Panc1 (cell line): Measurements from ENCODE around the gene NPLOC4. TPM values are rescaled to one million over a fixed set of nuclear protein-coding genes. Genes with fewer than 3 reads are reported as not detected.

Source experiments
- ATAC-seq: fragments of 200-7000 bp; cut with Tn5 transposase; 2 replicates; pipeline ENCODE4 v1.9.1; 2020; ENCODE audit warnings: mild to moderate bottlenecking, moderate library complexity
- BruUV-seq: library from RNA; stranded (reverse); fragments of 400-500 nt; replicated peaks from 2 replicates; lab custom pipeline; 2021; lab: Mats Ljungman, UMichigan
- CTCF ChIA-PET: fragments of 300-600 bp; sonication (Branson Sonifier 250); formaldehyde crosslinking; loops from one replicate; lab custom pipeline; 2022; ENCODE audit warnings: antibody characterized with exemption; lab: Charles Lee
- POLR2A ChIA-PET: fragments of 300-600 bp; sonication (Branson Sonifier 250); formaldehyde crosslinking; loops from one replicate; lab custom pipeline; 2022; ENCODE audit warnings: antibody characterized with exemption; lab: Charles Lee
- DNase-seq: peaks from one replicate; pipeline ENCODE4 v3.0.0-alpha.2; 2010; ENCODE audit warnings: low read depth, low spot score
- H3K27ac ChIP-seq: 2 replicates; pipeline ENCODE4 v1.5.1; 2011; ENCODE audit warnings: mild to moderate bottlenecking, low read length, inconsistent platforms
- H3K27me3 ChIP-seq: fragments of 200-500 bp; sonication (Bioruptor generic); 2 replicates; pipeline ENCODE4 v1.6.0; 2014; ENCODE audit warnings: low read length, inconsistent platforms; ENCODE audit not compliant: control insufficient read depth, insufficient read depth
- H3K36me3 ChIP-seq: fragments of 200-500 bp; sonication (Bioruptor generic); 2 replicates; pipeline ENCODE4 v1.5.1; 2014; ENCODE audit warnings: inconsistent platforms, mild to moderate bottlenecking, low read length, moderate library complexity; ENCODE audit not compliant: control insufficient read depth, insufficient read depth
- H3K4me1 ChIP-seq: 2 replicates; pipeline ENCODE4 v1.5.1; 2011; ENCODE audit warnings: inconsistent platforms, mild to moderate bottlenecking, low read length, moderate library complexity; ENCODE audit not compliant: control insufficient read depth, insufficient read depth
- H3K4me3 ChIP-seq, 2 experiments: 2 replicates each; pipeline ENCODE4 v1.5.1; 2011 to 2012; ENCODE audit warnings: low read depth in 2 of 2, low read length in 2 of 2, mild to moderate bottlenecking in 2 of 2, inconsistent platforms in 1 of 2, moderate library complexity in 1 of 2
- H3K9me3 ChIP-seq: fragments of 200-500 bp; sonication (Bioruptor generic); 2 replicates; pipeline ENCODE4 v1.5.1; 2014; ENCODE audit warnings: low read depth, mild to moderate bottlenecking, inconsistent platforms, low read length, moderate library complexity; ENCODE audit not compliant: control insufficient read depth, insufficient read depth
- POLR2AphosphoS5 ChIP-seq: IDR thresholded peaks from 2 replicates; pipeline ENCODE4 v1.6.1; 2012; ENCODE audit warnings: mild to moderate bottlenecking, low read depth, low read length, moderate library complexity
- REST ChIP-seq, 2 experiments: IDR thresholded peaks; 2 replicates each; pipeline ENCODE4 v1.6.1; 2011 to 2012; ENCODE audit warnings: low read depth in 2 of 2, control low read depth in 1 of 2, low read length in 1 of 2, mild to moderate bottlenecking in 1 of 2, moderate library complexity in 1 of 2; ENCODE audit not compliant: insufficient read depth in 1 of 2
- SIN3A ChIP-seq: IDR thresholded peaks from 2 replicates; pipeline ENCODE4 v1.6.1; 2012; ENCODE audit warnings: low read depth, mild to moderate bottlenecking, low read length, moderate library complexity, borderline replicate concordance; ENCODE audit not compliant: insufficient read depth
- TCF7L2 ChIP-seq: IDR thresholded peaks from 2 replicates; pipeline ENCODE4 v1.6.1; 2011; ENCODE audit warnings: mild to moderate bottlenecking, low read depth, low read length, inconsistent platforms
- in situ Hi-C: cut with HindIII; loops from 2 replicates; pipeline ENCODE4 v1.10.0; 2016; ENCODE audit warnings: low sequenced_read_pairs, low pct_unique_long_range_greater_than_20kb
- intact Hi-C: fragments of 100-400 bp; cut with micrococcal nuclease; formaldehyde crosslinking; loops from one replicate; pipeline ENCODE4 v1.10.0; 2022; ENCODE audit not compliant: unreplicated experiment
- total RNA-seq: library from RNA; stranded (reverse); gene quantifications from one replicate; pipeline ENCODE4 v1.2.1, GENCODE V29; 2021; ENCODE audit not compliant: unreplicated experiment
- TF ChIP-seq, protein P1 (sequence below): fragments of 450-650 bp; IDR thresholded peaks from 2 replicates; pipeline ENCODE4 v1.5.1; 2017; ENCODE audit warnings: mild to moderate bottlenecking

NPLOC4 gene
- total RNA-seq, 1 experiment from 2014 or later, result 246 TPM

DNA sequence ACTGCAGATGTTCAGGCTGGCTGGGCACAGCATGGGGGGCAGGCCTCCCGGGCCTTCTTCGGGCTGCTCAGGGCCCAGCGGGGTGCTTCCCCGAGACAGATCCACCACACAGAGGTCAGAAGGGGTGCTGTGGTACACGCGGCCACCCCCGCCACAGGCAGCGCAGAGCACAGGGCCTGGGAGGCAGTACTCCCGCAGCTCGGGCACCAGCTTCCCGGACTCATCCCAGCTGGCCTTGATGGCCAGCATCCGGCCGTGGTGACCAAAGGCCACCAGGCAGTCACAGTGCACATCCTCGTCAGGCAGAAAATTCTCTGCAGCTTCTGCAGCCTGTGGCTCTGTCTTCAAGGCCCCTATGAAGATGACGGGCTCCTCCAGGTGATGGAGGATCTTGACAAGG lies 86.6 kb downstream of the NPLOC4 start:
- peak overlapping the region; percentile 84 to 91 for H3K4me3 ChIP-seq
- peak overlapping the region; percentile 100 for H3K27ac ChIP-seq
- BruUV-seq, result no TSS peak
- TF ChIP-seq TCF7L2 (no peak), POLR2AphosphoS5 (no peak), SIN3A (no peak), REST (IDR thresholded peaks at IDR 0.05; ENCODE audit: insufficient read depth in 1 of 2, low read depth in 2 of 2, low read length in 1 of 2) (no peak)
- TF ChIP-seq, protein P1, sequence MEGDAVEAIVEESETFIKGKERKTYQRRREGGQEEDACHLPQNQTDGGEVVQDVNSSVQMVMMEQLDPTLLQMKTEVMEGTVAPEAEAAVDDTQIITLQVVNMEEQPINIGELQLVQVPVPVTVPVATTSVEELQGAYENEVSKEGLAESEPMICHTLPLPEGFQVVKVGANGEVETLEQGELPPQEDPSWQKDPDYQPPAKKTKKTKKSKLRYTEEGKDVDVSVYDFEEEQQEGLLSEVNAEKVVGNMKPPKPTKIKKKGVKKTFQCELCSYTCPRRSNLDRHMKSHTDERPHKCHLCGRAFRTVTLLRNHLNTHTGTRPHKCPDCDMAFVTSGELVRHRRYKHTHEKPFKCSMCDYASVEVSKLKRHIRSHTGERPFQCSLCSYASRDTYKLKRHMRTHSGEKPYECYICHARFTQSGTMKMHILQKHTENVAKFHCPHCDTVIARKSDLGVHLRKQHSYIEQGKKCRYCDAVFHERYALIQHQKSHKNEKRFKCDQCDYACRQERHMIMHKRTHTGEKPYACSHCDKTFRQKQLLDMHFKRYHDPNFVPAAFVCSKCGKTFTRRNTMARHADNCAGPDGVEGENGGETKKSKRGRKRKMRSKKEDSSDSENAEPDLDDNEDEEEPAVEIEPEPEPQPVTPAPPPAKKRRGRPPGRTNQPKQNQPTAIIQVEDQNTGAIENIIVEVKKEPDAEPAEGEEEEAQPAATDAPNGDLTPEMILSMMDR, result no peak
- CTCF ChIA-PET, result no interaction called here
- intact Hi-C loops, result no loop called here
- in situ Hi-C loops, result no loop called here
- no peak for DNase-seq
- H3K4me1 ChIP-seq, result peaks cover 51% of the 10 kb centered on the region
- H3K36me3 ChIP-seq, result peaks cover 14% of the 10 kb centered on the region
- H3K9me3 ChIP-seq, result no peaks in the 10 kb centered on the region
- ATAC-seq, result no peak
- POLR2A ChIA-PET, result interaction anchor here (0.6 kb wide), 2 partner anchors 9 to 152 kb away, joined by 4 to 6 read pairs; no protein-coding TSS in a partner anchor
- no peaks in the 10 kb centered on the region for H3K27me3 ChIP-seq

GRCh38 chr17:81549826-81550225 lies 87.1 kb downstream of the NPLOC4 start:
- H3K27ac ChIP-seq, result peak overlapping the region; percentile 100
- ATAC-seq (no peak), DNase-seq (no peak)
- H3K4me3 ChIP-seq, result peak overlapping the region; percentile 84 to 91
- H3K9me3 ChIP-seq, result no peaks in the 10 kb centered on the region
- no TSS peak for BruUV-seq
- in situ Hi-C loops, result no loop called here
- intact Hi-C loops, result no loop called here
- H3K4me1 ChIP-seq, result peaks cover 53% of the 10 kb centered on the region
- POLR2A ChIA-PET, result interaction anchor here (0.6 kb wide), 1 partner anchor 151 kb away, joined by 4 read pairs; no protein-coding TSS in a partner anchor
- CTCF ChIA-PET, result no interaction called here
- no peaks in the 10 kb centered on the region for H3K27me3 ChIP-seq
- no peak for TF ChIP-seq SIN3A
- peak; percentile 18; the same call in 1 of the 2 replicates for TF ChIP-seq POLR2AphosphoS5
- peaks cover 14% of the 10 kb centered on the region for H3K36me3 ChIP-seq

GRCh38 chr17:81549031-81549557 lies 87.8 kb downstream of the NPLOC4 start:
- in situ Hi-C loops (no loop called here), intact Hi-C loops (no loop called here)
- BruUV-seq, result no TSS peak
- Histone ChIP-seq H3K27ac (peak overlapping the region; percentile 100), H3K4me1 (peaks cover 52% of the 10 kb centered on the region), H3K36me3 (peaks cover 14% of the 10 kb centered on the region), H3K9me3 (no peaks in the 10 kb centered on the region), H3K4me3 (peak overlapping the region; percentile 84 to 91), H3K27me3 (no peaks in the 10 kb centered on the region)
- ATAC-seq (no peak), DNase-seq (no peak)
- 0 out of 2 replicates have a peak, but pooled peaks have one; percentile 11 for TF ChIP-seq POLR2AphosphoS5
- no peak for TF ChIP-seq TCF7L2
- TF ChIP-seq REST (IDR thresholded peaks at IDR 0.05; ENCODE audit: insufficient read depth in 1 of 2, low read depth in 2 of 2, low read length in 1 of 2), result no peak
- TF ChIP-seq SIN3A, result peak; percentile 80; the same call in 1 of the 2 replicates
- POLR2A ChIA-PET, result interaction anchor here (0.5 to 0.7 kb wide), 3 partner anchors 8 to 28 kb away, joined by 3 to 8 read pairs (median 4); no protein-coding TSS in a partner anchor
- CTCF ChIA-PET, result no interaction called here
